NT2/D1 (cell line): ENCODE measurements around the gene ACSL5.
"Not testable (repeated sequence)": the region's sequence is repeated elsewhere in the genome, so short reads cannot be mapped to it uniquely, and the experiment has no call there.

Source experiments
- DNase-seq: peaks from one replicate; pipeline ENCODE4 v3.0.0-alpha.2; 2011; ENCODE audit warnings: low read depth, low spot score
- H3K27me3 ChIP-seq: 2 replicates; pipeline ENCODE4 v1.6.0; 2011; ENCODE audit warnings: mild to moderate bottlenecking; ENCODE audit not compliant: insufficient read length, insufficient read depth
- H3K36me3 ChIP-seq: 2 replicates; pipeline ENCODE4 v1.6.1; 2011; ENCODE audit warnings: mild to moderate bottlenecking, low read length, mixed read lengths; ENCODE audit not compliant: insufficient read depth, insufficient read length
- H3K4me1 ChIP-seq: 2 replicates; pipeline ENCODE4 v1.5.1; 2011; ENCODE audit not compliant: insufficient read depth, insufficient read length
- H3K4me3 ChIP-seq: 2 replicates; pipeline ENCODE4 v1.5.1; 2011; ENCODE audit warnings: low read depth; ENCODE audit not compliant: insufficient read length
- H3K9ac ChIP-seq: 2 replicates; pipeline ENCODE4 v1.6.0; 2011; ENCODE audit warnings: low read depth; ENCODE audit not compliant: insufficient read length
- H3K9me3 ChIP-seq: 2 replicates; pipeline ENCODE4 v1.5.1; 2011; ENCODE audit warnings: mild to moderate bottlenecking, low read length; ENCODE audit not compliant: insufficient read depth
- SUZ12 ChIP-seq: IDR thresholded peaks from 2 replicates; pipeline ENCODE4 v1.6.1; 2011; ENCODE audit not compliant: insufficient read length, insufficient read depth; ENCODE audit errors: extremely low read depth
- YY1 ChIP-seq: IDR thresholded peaks from 2 replicates; pipeline ENCODE4 v1.6.1; 2011; ENCODE audit not compliant: insufficient read length, insufficient read depth
- ZNF274 ChIP-seq: IDR thresholded peaks from 2 replicates; pipeline ENCODE4 v1.6.1; 2011; ENCODE audit warnings: mild to moderate bottlenecking, low read depth, low read length

ACSL5 gene

GRCh38 chr10:112374724-112375541, 1.0 kb downstream of the ACSL5 start:
- no peak overlapping the region for H3K9ac ChIP-seq
- no peaks in the 10 kb centered on the region for H3K36me3 ChIP-seq
- H3K4me1 ChIP-seq, result no peaks in the 10 kb centered on the region
- no peak for TF ChIP-seq YY1
- no peak for TF ChIP-seq SUZ12
- no peak for TF ChIP-seq ZNF274
- DNase-seq, result no peak
- no peaks in the 10 kb centered on the region for H3K27me3 ChIP-seq
- no peaks in the 10 kb centered on the region for H3K9me3 ChIP-seq
- H3K4me3 ChIP-seq, result no peak overlapping the region

- no peak overlapping the region for H3K4me3 ChIP-seq
- no peak for TF ChIP-seq ZNF274
- no peak for TF ChIP-seq YY1
- TF ChIP-seq SUZ12, result no peak
- no peak for DNase-seq
- H3K9me3 ChIP-seq, result no peaks in the 10 kb centered on the region
- H3K4me1 ChIP-seq, result no peaks in the 10 kb centered on the region
- H3K27me3 ChIP-seq, result no peaks in the 10 kb centered on the region
- no peaks in the 10 kb centered on the region for H3K36me3 ChIP-seq
- H3K9ac ChIP-seq, result peak overlapping the region; percentile 4
These were observed 1.9 kb downstream of the ACSL5 start for GRCh38 chr10:112375721-112376395.

GRCh38 chr10:112376396-112376790, 2.5 kb downstream of the ACSL5 start:
- peak overlapping the region; percentile 4 for H3K9ac ChIP-seq
- H3K4me3 ChIP-seq, result no peak overlapping the region
- TF ChIP-seq YY1, result no peak
- no peak for TF ChIP-seq ZNF274
- TF ChIP-seq SUZ12, result no peak
- no peaks in the 10 kb centered on the region for H3K9me3 ChIP-seq
- no peaks in the 10 kb centered on the region for H3K27me3 ChIP-seq
- no peaks in the 10 kb centered on the region for H3K36me3 ChIP-seq
- DNase-seq, result no peak
- no peaks in the 10 kb centered on the region for H3K4me1 ChIP-seq

GRCh38 chr10:112377116-112377515, 3.2 kb downstream of the ACSL5 start:
- H3K4me3 ChIP-seq, H3K4me1 ChIP-seq, H3K27me3 ChIP-seq, DNase-seq, H3K36me3 ChIP-seq, H3K9me3 ChIP-seq, H3K9ac ChIP-seq: not testable (repeated sequence)

- no peaks in the 10 kb centered on the region for H3K27me3 ChIP-seq
- H3K4me1 ChIP-seq, result no peaks in the 10 kb centered on the region
- no peaks in the 10 kb centered on the region for H3K36me3 ChIP-seq
- no peak overlapping the region for H3K9ac ChIP-seq
- TF ChIP-seq ZNF274 (no peak), SUZ12 (no peak), YY1 (no peak)
- no peak for DNase-seq
- no peaks in the 10 kb centered on the region for H3K9me3 ChIP-seq
- no peak overlapping the region for H3K4me3 ChIP-seq
These were observed 5.8 kb downstream of the ACSL5 start for GRCh38 chr10:112379635-112380296.

- no peak overlapping the region for H3K9ac ChIP-seq
- no peaks in the 10 kb centered on the region for H3K36me3 ChIP-seq
- no peaks in the 10 kb centered on the region for H3K4me1 ChIP-seq
- H3K9me3 ChIP-seq, result no peaks in the 10 kb centered on the region
- DNase-seq, result no peak
- H3K4me3 ChIP-seq, result no peak overlapping the region
- no peaks in the 10 kb centered on the region for H3K27me3 ChIP-seq
- TF ChIP-seq YY1 (no peak), ZNF274 (no peak), SUZ12 (no peak)
These were observed 8.8 kb downstream of the ACSL5 start for GRCh38 chr10:112382515-112383235.

GRCh38 chr10:112383325-112383724, 9.4 kb downstream of the ACSL5 start:
- TF ChIP-seq SUZ12, result no peak
- H3K4me1 ChIP-seq, result no peaks in the 10 kb centered on the region
- H3K9ac ChIP-seq, result no peak overlapping the region
- H3K9me3 ChIP-seq, result no peaks in the 10 kb centered on the region
- H3K4me3 ChIP-seq, result no peak overlapping the region
- no peaks in the 10 kb centered on the region for H3K27me3 ChIP-seq
- DNase-seq, result no peak
- no peaks in the 10 kb centered on the region for H3K36me3 ChIP-seq
